ENCODE data around the gene TADA2B. TPM values are rescaled to one million over a fixed set of nuclear protein-coding genes. Genes with fewer than 3 reads are reported as not detected.
A peak's percentile ranks its signal among the peaks of the same experiment; 100 is the strongest.

The TADA2B gene
- total and polyA plus RNA-seq, 9 of the 15 experiments (the other 6 are each of a cell fraction or from before 2014, with no cell fraction given), result 0.55 to 12.2 (median 7.5) TPM

DNA sequence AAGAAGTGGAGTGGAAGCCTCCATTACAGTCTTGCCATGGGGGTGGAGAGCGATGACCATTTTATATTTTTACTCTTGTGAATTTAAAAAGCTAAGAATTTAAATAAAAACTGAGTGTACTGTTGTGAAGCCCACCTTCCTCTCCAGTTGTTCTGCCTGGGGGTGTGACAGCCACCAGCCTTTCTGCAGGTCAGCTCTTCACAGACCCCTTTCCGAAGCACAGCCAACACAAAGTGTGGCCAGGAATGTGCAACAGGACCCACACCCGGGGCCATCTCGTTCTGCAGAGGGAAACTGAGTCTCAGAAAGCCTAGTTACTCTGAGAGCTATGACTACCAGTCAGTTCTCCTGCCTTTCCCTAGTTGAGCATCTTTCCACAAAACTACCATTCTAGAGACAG is 23.3 kb downstream of the TADA2B start:
- peak overlapping the region; percentile 85 to 100 for H3K9ac ChIP-seq (ENCODE audit: insufficient read depth in 1 of 2, low read depth in 2 of 2, low read length in 2 of 2)
- BruUV-seq (replicated peaks), result TSS peak; percentile 52

More for the DNA sequence above, 23.3 kb downstream of the TADA2B start:
- CTCF ChIA-PET (ENCODE audit: low intra/inter-chr PET ratio), result no interaction called here
- no peak for ATAC-seq
- Histone ChIP-seq H3K79me2 (ENCODE audit: control insufficient read depth, insufficient read depth, low read length) (peaks cover 50% of the 10 kb centered on the region), H3K4me1 (replicated peaks in 1 of 2; ENCODE audit: control insufficient read depth in 2 of 2, insufficient read depth in 2 of 2, low read length in 2 of 2) (peaks cover 15 to 40% of the 10 kb centered on the region in 2 experiments; a peak in 4 of 5 replicates), H3K4me2 (ENCODE audit: insufficient read depth, low read length) (peak overlapping the region; percentile 73), H3K36me3 (ENCODE audit: control insufficient read depth, insufficient read depth, low read length) (peaks cover 48% of the 10 kb centered on the region), H4K20me1 (replicated peaks; ENCODE audit: control insufficient read depth, insufficient read depth, low read length) (peaks cover 3% of the 10 kb centered on the region; the same call in 1 of the 2 replicates), H2AFZ (ENCODE audit: low read depth, low read length) (no peak overlapping the region), H3K4me3 (peak overlapping the region; percentile 58), H3K27ac (ENCODE audit: extremely low read depth, low read depth, low read length) (peak overlapping the region; percentile 59), H3K27me3 (ENCODE audit: control insufficient read depth in 2 of 2, insufficient read depth in 2 of 2, low read length in 2 of 2) (no peaks in the 10 kb centered on the region), H3K9me3 (replicated peaks; ENCODE audit: control insufficient read depth, insufficient read depth, low read depth, low read length) (no peaks in the 10 kb centered on the region), H3K9me1 (ENCODE audit: control insufficient read depth, insufficient read depth, low read length) (no peaks in the 10 kb centered on the region)
- 43% methylated on average over 4 of the region's 4 CpGs for WGBS (ENCODE audit: insufficient coverage, low coverage, missing lambda C conversion rate)
- no peak for FAIRE-seq
- POLR2A ChIA-PET, result interaction anchor here (0.8 to 3.8 kb wide), 7 partner anchors 11 to 353 kb away, joined by 3 to 24 read pairs (median 6); partner anchors contain the start of gene TADA2B
- TF ChIP-seq ATF2 (CRISPR knock-in tag; IDR thresholded peaks at IDR 0.05) (no peak), PRDM10 (IDR thresholded peaks at IDR 0.05; ENCODE audit: partially characterized antibody) (peak; percentile 96)
- in situ Hi-C loops (cut with MboI) (no loop called here), intact Hi-C loops (cut with micrococcal nuclease) (loop anchor here (5.0 kb wide), 1 partner anchor 174 kb away; no protein-coding TSS in a partner anchor)
- no peak for DNase-seq (ENCODE audit: extremely low read depth in 1 of 4, low spot score in 3 of 4)

All from K562 (cell line).